Measurements from ENCODE around the gene TFDP2.
A peak's percentile ranks its signal among the peaks of the same experiment; 100 is the strongest.
"Not testable (repeated sequence)": the region's sequence is repeated elsewhere in the genome, so short reads cannot be mapped to it uniquely, and the experiment has no call there.

TFDP2 gene

DNA sequence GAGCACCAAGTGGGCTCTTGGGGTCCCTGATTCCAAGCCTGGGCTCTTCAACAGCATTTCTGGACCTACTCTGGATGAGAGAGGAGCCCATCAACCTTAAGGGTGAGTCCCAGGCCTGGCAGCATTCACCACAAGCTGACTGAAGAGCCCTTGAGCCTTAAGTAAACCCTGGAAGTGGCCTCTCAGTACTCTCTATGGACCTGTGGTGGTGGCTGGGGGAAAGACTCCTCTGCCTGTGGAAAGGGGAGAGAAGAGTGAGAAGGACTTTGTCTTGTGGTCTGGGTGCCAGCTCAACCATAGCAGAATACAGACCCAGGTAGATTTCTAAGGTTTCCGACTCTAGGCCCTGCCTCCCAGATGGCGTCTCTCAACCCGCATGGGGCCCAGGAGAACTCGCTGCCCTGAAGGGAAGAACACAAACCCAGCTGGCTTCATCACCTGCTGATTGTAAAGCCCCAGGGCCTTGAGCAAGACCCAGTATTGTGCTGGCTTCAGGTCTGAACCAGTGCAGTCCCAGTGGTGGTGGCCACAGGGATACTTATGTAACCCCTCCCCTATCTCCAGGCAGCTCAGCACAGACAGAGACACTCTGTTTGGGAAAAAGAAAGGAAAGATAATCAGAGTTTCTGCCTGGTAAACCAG lies 71.4 kb downstream of the TFDP2 start:
- H3K27ac ChIP-seq = no peak overlapping the region
- DNase-seq (ENCODE audit: low read depth, low spot score) = no peak

DNA sequence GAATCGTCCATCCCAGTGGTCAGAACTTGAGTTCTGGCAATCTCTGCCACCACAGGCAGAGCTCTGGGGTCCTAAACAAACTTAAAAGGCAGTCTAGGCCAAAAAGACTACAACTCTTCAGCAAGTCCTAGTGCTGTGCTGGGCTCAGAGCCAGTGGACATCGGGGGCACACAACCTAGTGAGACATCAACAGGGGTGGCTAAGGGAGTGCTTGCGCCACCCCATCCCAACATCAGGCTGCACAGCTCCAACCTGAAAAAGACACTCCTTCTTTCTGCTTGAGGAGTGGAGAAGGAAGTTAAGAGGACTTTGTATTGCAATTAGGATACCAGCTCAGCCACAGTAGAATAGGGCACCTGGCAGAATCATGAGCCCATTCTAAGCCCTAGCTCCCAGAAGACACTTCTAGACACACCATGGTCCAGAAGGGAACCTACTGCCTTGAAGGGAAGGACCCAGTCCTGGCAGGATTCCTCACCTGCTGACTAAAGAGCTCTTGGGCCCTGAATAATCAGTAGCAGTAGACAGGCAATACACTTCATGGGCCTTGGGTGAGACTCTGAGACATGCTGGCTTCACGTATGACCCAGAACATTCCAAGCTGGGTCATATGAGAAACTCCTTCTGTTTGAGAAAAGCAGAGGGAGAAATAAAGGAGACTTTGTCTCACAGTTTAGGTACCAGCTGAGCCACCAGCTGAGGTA lies 72.0 kb downstream of the TFDP2 start:
- no peak overlapping the region for H3K27ac ChIP-seq
- no peak for DNase-seq (ENCODE audit: low read depth, low spot score)

DNA sequence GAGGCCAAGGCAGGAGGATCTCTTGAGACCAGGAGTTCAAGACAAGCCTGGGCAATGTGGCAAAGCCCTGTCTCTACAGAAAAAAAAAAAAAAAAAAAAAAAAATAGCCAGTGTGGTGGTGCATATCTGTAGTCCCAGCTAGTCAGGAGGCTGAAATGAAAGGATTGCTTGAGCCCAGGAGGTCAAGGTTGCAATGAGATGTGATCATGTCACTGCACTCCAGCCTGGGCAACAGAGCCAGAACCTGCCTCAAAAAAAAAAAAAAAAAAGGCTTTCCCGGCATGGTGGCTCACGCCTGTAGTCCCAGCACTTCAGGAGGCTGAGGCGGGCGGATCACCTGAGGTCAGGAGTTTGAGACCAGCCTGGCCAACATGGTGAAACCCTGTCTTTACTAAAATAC lies 73.7 kb downstream of the TFDP2 start:
- H3K27ac ChIP-seq; DNase-seq (ENCODE audit: low read depth, low spot score): not testable (repeated sequence)

GRCh38 chr3:142072816-142073215 lies 76.5 kb downstream of the TFDP2 start:
- no peak overlapping the region for H3K27ac ChIP-seq
- no peak for DNase-seq (ENCODE audit: low read depth, low spot score)

GRCh38 chr3:142065932-142066331 lies 83.4 kb downstream of the TFDP2 start:
- no peak overlapping the region for H3K27ac ChIP-seq
- DNase-seq (ENCODE audit: low read depth, low spot score) = no peak

DNA sequence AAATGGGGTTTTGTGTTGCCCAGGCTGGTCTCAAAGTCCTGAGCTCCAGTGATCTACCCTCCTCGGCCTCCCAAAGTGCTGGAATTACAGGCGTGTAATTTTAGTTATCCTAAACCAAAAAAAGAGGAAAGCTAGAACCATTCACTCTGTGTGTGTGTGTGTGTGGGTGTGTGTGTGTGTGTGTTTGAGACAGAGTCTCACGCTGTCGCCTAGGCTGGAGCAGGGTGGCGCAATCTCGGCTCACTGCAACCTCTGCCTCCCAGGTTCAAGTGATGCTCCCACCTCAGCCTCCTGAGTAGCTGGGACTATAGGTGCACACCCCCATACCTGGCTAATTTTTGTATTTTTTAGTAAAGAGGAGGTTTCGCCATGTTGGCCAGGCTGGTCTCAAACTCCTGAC lies 84.0 kb downstream of the TFDP2 start:
- no peak overlapping the region for H3K27ac ChIP-seq
- DNase-seq (ENCODE audit: low read depth, low spot score) = no peak

DNA sequence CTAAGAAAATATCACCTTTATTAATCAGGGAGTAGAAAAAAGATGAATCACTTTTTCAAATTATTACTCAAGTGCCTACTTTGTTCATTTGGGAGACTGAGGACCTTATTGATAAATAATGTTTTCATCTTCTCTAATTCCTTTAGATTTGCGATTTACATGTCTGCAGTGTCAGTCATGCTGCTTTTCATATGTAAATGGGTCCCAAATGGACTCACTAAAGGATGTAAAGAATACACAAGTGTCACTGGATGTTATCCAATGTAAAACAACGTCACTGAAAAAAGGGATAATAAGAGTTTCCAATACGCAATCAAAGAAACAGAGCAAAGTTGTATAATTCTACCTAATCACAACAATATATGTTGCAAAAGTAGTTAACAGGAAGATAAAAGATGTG lies 84.9 kb downstream of the TFDP2 start:
- no peak overlapping the region for H3K27ac ChIP-seq
- DNase-seq (ENCODE audit: low read depth, low spot score) = no peak

GRCh38 chr3:142057331-142057725 lies 92.0 kb downstream of the TFDP2 start:
- no peak overlapping the region for H3K27ac ChIP-seq
- DNase-seq (ENCODE audit: low read depth, low spot score) = no peak

DNA sequence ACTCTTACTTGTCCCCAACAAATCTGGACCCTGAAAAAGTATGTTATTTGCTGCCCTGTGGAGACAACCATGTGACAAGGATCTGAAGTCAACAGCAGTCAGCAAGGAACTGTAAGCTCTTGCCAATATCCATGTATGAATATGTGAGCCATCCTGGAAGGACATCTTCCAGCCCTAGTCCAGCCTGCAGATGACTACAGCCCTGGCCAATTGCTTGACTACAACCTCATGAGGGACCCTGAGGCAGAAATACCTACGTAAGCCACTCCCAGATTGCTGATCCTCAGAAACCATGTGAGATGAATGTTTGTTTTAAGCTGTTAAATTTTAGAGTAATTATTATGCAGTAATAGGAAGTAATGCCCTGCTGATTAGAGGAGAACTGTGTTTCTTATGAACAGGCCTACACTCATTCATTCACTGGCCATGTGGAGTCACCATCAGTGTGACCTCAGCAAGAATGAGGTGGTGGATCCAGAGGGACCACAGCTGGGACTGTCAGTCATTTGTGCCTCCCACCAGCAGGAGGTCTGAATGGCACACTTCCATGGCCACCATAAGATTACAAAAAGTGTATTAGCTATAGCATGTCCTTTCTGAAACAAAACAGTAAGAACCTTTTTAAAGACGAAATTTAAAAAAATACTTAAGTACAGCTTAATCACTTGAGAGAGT lies 92.6 kb downstream of the TFDP2 start:
- no peak overlapping the region for H3K27ac ChIP-seq
- peak; percentile 10 for DNase-seq (ENCODE audit: low read depth, low spot score)

GRCh38 chr3:142053835-142054234 lies 95.5 kb downstream of the TFDP2 start:
- no peak for DNase-seq (ENCODE audit: low read depth, low spot score)

DNA sequence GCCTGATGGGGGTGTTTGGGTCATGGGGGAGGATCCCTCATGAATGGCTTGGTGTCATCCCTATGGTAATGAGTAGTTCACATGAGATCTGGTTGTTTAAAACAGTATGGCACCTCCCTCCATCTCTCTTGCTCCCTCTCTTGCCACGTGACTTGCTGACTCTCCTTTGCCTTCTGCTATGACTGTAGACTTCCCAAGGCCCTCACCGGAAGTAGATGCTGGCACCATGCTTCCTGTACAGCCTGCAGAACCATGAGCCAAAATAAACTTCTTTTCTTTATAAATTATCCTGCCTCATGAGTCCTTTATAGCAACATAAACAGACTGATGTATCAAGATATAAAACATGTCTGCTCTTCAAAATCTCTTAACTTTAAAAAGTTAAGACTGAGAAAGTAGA lies 96.1 kb downstream of the TFDP2 start:
- H3K27ac ChIP-seq = no peak overlapping the region

More at GRCh38 chr3:142053835-142054234, 95.5 kb downstream of the TFDP2 start:
- H3K27ac ChIP-seq = no peak overlapping the region

DNA sequence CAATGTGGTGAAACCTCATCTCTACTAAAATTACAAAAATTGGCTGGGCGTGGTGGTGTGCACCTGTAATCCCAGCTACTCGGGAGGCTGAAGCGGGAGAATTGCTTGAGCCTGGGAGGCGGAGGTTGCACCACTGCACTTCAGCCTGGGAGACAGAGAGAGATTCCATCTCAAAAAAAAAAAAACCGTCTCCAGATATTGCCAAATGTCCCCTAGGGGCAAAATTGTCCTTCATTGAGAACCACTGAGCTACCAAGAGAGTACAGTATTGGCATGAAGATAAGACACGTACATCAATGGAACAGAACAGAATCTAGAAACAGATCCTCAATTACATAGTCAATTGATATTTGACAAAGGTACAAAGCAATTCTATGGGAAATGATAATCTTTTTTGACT lies 98.0 kb downstream of the TFDP2 start:
- H3K27ac ChIP-seq = no peak overlapping the region
- no peak for DNase-seq (ENCODE audit: low read depth, low spot score)

More for the DNA sequence above, 96.1 kb downstream of the TFDP2 start:
- no peak for DNase-seq (ENCODE audit: low read depth, low spot score)

- H3K27ac ChIP-seq = no peak overlapping the region
- DNase-seq (ENCODE audit: low read depth, low spot score) = no peak
Observed at GRCh38 chr3:142047021-142047369, 102.3 kb downstream of the TFDP2 start.

DNA sequence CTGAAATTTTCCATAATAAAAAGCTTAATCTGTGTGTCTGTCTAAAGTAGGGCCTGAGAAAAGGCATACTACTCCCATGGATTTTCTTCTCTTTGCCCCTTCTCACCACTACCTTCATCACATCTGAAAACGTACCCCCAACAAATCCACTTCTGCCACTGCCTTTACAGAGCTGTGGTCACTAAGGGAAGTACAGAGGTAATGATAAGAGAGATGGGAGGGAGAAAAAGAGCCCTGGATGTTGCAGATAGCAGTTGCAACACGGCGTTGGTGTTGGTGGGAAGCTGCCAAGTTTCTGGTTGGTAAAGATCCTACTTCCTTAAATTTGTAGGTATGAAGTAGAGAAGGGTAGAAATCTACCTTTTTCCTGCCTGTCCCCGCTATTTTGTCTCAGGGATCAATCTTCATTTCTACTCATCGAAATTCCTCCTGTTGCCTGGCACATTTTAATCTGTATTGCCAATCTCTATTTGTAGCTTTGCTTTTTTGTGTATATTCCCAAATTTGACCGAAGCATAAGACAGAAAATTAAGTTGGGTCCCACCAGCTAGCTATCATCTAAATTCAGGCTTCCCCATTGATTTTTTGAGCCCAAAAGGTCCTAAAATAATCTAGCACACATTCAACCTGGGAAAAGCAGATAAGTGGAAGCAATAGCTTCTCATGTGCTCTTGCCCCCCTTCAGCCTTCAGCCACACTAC lies 102.9 kb downstream of the TFDP2 start:
- H3K27ac ChIP-seq = no peak overlapping the region
- no peak for DNase-seq (ENCODE audit: low read depth, low spot score)

- DNase-seq (ENCODE audit: low read depth, low spot score) = no peak
- H3K27ac ChIP-seq = no peak overlapping the region
Observed at GRCh38 chr3:142040941-142041491, 108.3 kb downstream of the TFDP2 start.

- no peak overlapping the region for H3K27ac ChIP-seq
- DNase-seq (ENCODE audit: low read depth, low spot score) = no peak
Observed at GRCh38 chr3:142035308-142035922, 113.9 kb downstream of the TFDP2 start.

- DNase-seq (ENCODE audit: low read depth, low spot score) = no peak
- H3K27ac ChIP-seq = no peak overlapping the region
Observed at GRCh38 chr3:142033292-142033691, 116.1 kb downstream of the TFDP2 start.

- H3K27ac ChIP-seq = no peak overlapping the region
- no peak for DNase-seq (ENCODE audit: low read depth, low spot score)
Observed at GRCh38 chr3:142031575-142031974, 117.8 kb downstream of the TFDP2 start.

DNA sequence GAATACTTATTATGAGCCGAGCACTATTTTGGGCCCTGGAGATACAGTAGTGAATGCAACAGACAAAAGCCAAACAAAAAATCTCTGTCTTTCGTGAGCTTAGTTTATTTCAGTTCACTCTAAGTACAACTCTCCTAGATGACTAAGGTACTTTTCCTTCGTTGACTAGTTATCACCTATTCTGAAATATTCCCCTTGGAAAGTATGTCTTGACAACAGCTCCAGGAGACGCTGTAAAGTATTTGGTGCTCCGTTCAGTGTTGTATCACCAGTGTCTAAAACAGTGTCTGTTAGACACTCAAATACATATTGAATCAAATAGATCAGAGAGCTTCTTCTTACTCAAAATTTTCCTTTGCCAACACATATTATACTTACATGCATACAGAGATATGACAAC lies 119.6 kb downstream of the TFDP2 start:
- DNase-seq (ENCODE audit: low read depth, low spot score) = no peak
- no peak overlapping the region for H3K27ac ChIP-seq

DNA sequence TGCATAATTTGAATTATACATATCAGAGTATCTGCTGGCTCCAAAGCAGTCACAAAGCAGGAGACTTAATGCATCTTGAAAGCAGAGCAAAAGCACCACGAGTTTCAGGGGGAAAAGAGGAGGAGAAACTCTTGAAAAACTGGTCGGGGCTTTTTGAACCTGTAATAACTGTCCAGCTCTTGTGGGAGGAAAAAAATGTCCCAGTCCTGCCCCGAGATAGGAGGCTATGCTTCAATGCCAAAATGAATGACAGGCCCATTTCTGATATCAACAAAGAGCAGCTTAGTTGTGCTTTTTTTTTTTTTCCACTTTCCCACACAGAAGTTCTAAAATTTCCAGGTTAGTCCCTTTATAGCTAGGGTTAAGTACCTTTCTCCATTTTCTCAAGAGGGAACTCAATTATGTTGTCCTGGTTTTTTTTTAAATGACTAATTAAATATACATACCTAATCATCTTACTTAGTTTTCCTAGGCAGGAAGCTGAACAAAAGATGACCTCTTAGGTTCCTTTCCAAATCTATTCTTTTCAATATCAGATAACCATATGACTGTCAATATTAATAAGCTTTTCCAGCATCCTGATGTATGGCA lies 120.2 kb downstream of the TFDP2 start:
- no peak overlapping the region for H3K27ac ChIP-seq
- DNase-seq (ENCODE audit: low read depth, low spot score) = no peak
